HCT116 (cell line): Measurements from ENCODE around the gene CARMIL1. TPM values are rescaled to one million over a fixed set of nuclear protein-coding genes. Genes with fewer than 3 reads are reported as not detected.

Experiments used
- ATAC-seq: fragments of 200-7000 bp; cut with Tn5 transposase; 2 replicates; pipeline ENCODE4 v1.9.1; 2020; ENCODE audit warnings: mild to moderate bottlenecking, moderate library complexity
- BruUV-seq: library from RNA; stranded (reverse); fragments of 400-500 nt; replicated peaks from 2 replicates; lab custom pipeline; 2021; lab: Mats Ljungman, UMichigan
- CTCF ChIA-PET: fragments of 300-600 bp; sonication (Branson Sonifier 250); formaldehyde crosslinking; loops from one replicate; lab custom pipeline; 2021; ENCODE audit warnings: antibody characterized with exemption; lab: Charles Lee
- POLR2A ChIA-PET: fragments of 300-600, 350-600 bp; sonication (Branson Sonifier 250); formaldehyde crosslinking; loops from one replicate; lab custom pipeline; 2021; ENCODE audit warnings: antibody characterized with exemption; lab: Charles Lee
- RAD21 ChIA-PET, 2 experiments: fragments of 300-600 bp; sonication (Branson Sonifier 250); formaldehyde crosslinking; loops; one replicate each; lab custom pipeline; 2023; ENCODE audit warnings: low total read pairs in 2 of 2; ENCODE audit not compliant: uncharacterized antibody in 2 of 2, unreplicated experiment in 2 of 2, low non-redundant PET in 1 of 2; lab: Charles Lee
- DNase-seq: peaks from one replicate; pipeline ENCODE4 v3.0.0-alpha.2; 2010; ENCODE audit warnings: low read depth, low spot score
- H2AFZ ChIP-seq: fragments of 200-600 bp; shearing (Covaris generic), sonication (generic); 2 replicates; pipeline ENCODE4 v1.6.1; 2017; ENCODE audit warnings: low read depth, mixed run types, mixed read lengths, antibody characterized with exemption, low read length; ENCODE audit not compliant: poor library complexity, severe bottlenecking
- H3K27ac ChIP-seq: 2 replicates; pipeline ENCODE4 v1.5.1; 2012; ENCODE audit warnings: low read depth, low read length
- H3K27me3 ChIP-seq: fragments of 200-600 bp; sonication (generic); 2 replicates; pipeline ENCODE4 v1.6.1; 2016; ENCODE audit warnings: mixed run types, low read length, mixed read lengths; ENCODE audit not compliant: insufficient read depth
- H3K36me3 ChIP-seq, 2 experiments: fragments of 200-500 bp in 1 of 2; fragments of 200-600 bp in 1 of 2; sonication (Bioruptor generic) in 1 of 2; sonication (generic) in 1 of 2; 2 replicates each; pipeline versions ENCODE4 v1.5.1 to v1.6.1; 2014 to 2016; ENCODE audit warnings: low read length in 2 of 2, inconsistent platforms in 1 of 2, mixed read lengths in 1 of 2, mixed run types in 1 of 2; ENCODE audit not compliant: insufficient read depth in 2 of 2, control insufficient read depth in 1 of 2
- H3K4me1 ChIP-seq, 2 experiments: fragments of 200-600 bp in 1 of 2; sonication (generic) in 1 of 2; 2 replicates each; pipeline versions ENCODE4 v1.5.1 to v1.6.1; 2012 to 2017; ENCODE audit warnings: low read length in 2 of 2, inconsistent platforms in 1 of 2, mild to moderate bottlenecking in 1 of 2, mixed read lengths in 1 of 2, mixed run types in 1 of 2, moderate library complexity in 1 of 2; ENCODE audit not compliant: insufficient read depth in 2 of 2, control insufficient read depth in 1 of 2
- H3K4me2 ChIP-seq: fragments of 200-600 bp; sonication (generic); 2 replicates; pipeline ENCODE4 v1.6.1; 2017; ENCODE audit warnings: mixed run types, low read length, mixed read lengths
- H3K4me3 ChIP-seq, 2 experiments: fragments of 200-600 bp in 1 of 2; sonication (generic) in 1 of 2; replicated peaks in 1 of 2; 2 replicates each; pipeline ENCODE4 v1.5.1; 2011 to 2016; ENCODE audit warnings: low read length in 2 of 2, control low read depth in 1 of 2, low read depth in 1 of 2, mild to moderate bottlenecking in 1 of 2, mixed read lengths in 1 of 2, mixed run types in 1 of 2
- H3K79me2 ChIP-seq: fragments of 200-600 bp; sonication (generic); 2 replicates; pipeline ENCODE4 v1.6.1; 2017; ENCODE audit warnings: mild to moderate bottlenecking, mixed run types, low read length, moderate library complexity, mixed read lengths; ENCODE audit not compliant: insufficient read depth
- H3K9ac ChIP-seq: fragments of 200-600 bp; sonication (generic); 2 replicates; pipeline ENCODE4 v1.6.1; 2016; ENCODE audit warnings: low read length, mixed read lengths
- H3K9me2 ChIP-seq: fragments of 200-600 bp; sonication (generic), shearing (Covaris generic); 2 replicates; pipeline ENCODE4 v1.6.1; 2017; ENCODE audit warnings: mixed run types, mild to moderate bottlenecking, moderate library complexity; ENCODE audit not compliant: insufficient read depth
- H3K9me3 ChIP-seq, 2 experiments: fragments of 200-500 bp in 1 of 2; fragments of 200-600 bp in 1 of 2; sonication (Bioruptor generic) in 1 of 2; sonication (generic) in 1 of 2; 2 replicates each; pipeline ENCODE4 v1.6.1; 2014 to 2017; ENCODE audit warnings: low read length in 2 of 2, mixed read lengths in 2 of 2, inconsistent platforms in 1 of 2, low read depth in 1 of 2, mild to moderate bottlenecking in 1 of 2, mixed run types in 1 of 2, moderate library complexity in 1 of 2; ENCODE audit not compliant: control insufficient read depth in 1 of 2, insufficient read depth in 1 of 2
- H4K20me1 ChIP-seq: fragments of 200-600 bp; sonication (generic), shearing (Covaris generic); 2 replicates; pipeline ENCODE4 v1.6.1; 2017; ENCODE audit warnings: mixed run types, mild to moderate bottlenecking, moderate library complexity; ENCODE audit not compliant: insufficient read depth
- CBX3 ChIP-seq: IDR thresholded peaks from 2 replicates; pipeline ENCODE4 v1.6.1; 2012; ENCODE audit warnings: low read depth
- CEBPB ChIP-seq: IDR thresholded peaks from 2 replicates; pipeline ENCODE4 v1.6.1; 2012; ENCODE audit warnings: low read depth
- EGR1 ChIP-seq: IDR thresholded peaks from 2 replicates; pipeline ENCODE4 v1.6.1; 2012; ENCODE audit warnings: low read depth
- ELF1 ChIP-seq: IDR thresholded peaks from 2 replicates; pipeline ENCODE4 v1.6.1; 2012; ENCODE audit warnings: low read depth, borderline replicate concordance
- EZH2 ChIP-seq: fragments of 200-600 bp; sonication (generic); IDR thresholded peaks from 2 replicates; pipeline ENCODE4 v1.6.1; 2017; ENCODE audit warnings: antibody characterized with exemption, mixed run types
- JUND ChIP-seq: IDR thresholded peaks from 2 replicates; pipeline ENCODE4 v1.6.1; 2012
- POLR2A ChIP-seq: IDR thresholded peaks from 2 replicates; pipeline ENCODE4 v1.7.0; 2011; ENCODE audit warnings: borderline replicate concordance; ENCODE audit not compliant: insufficient read depth, insufficient read length; ENCODE audit errors: extremely low read depth
- POLR2AphosphoS5 ChIP-seq: IDR thresholded peaks from 2 replicates; pipeline ENCODE4 v1.6.1; 2011; ENCODE audit warnings: mild to moderate bottlenecking, low read depth, low read length, moderate library complexity
- RAD21 ChIP-seq: IDR thresholded peaks from 2 replicates; pipeline ENCODE4 v1.6.1; 2012; ENCODE audit warnings: low read depth, mild to moderate bottlenecking
- SIN3A ChIP-seq: IDR thresholded peaks from 2 replicates; pipeline ENCODE4 v1.6.1; 2012; ENCODE audit warnings: low read depth
- SP1 ChIP-seq: IDR thresholded peaks from 2 replicates; pipeline ENCODE4 v1.6.1; 2012; ENCODE audit warnings: low read depth
- SRF ChIP-seq: IDR thresholded peaks from 2 replicates; pipeline ENCODE4 v1.6.1; 2012; ENCODE audit warnings: low read depth
- TCF7L2 ChIP-seq: IDR thresholded peaks from 2 replicates; pipeline ENCODE4 v1.7.0; 2011; ENCODE audit warnings: borderline replicate concordance, inconsistent platforms; ENCODE audit not compliant: insufficient read depth, insufficient read length; ENCODE audit errors: extremely low read depth
- YY1 ChIP-seq: IDR thresholded peaks from 2 replicates; pipeline ENCODE4 v1.6.1; 2011; ENCODE audit warnings: low read length, low read depth, moderate library complexity, mild to moderate bottlenecking; ENCODE audit not compliant: insufficient replicate concordance; ENCODE audit errors: extremely low read depth
- ZFX ChIP-seq: fragments of 450-650 bp; IDR thresholded peaks from 2 replicates; pipeline ENCODE4 v1.6.1; 2017
- ZNF274 ChIP-seq: fragments of 200-500 bp; sonication (Bioruptor generic); IDR thresholded peaks from 2 replicates; pipeline ENCODE4 v1.6.1; 2014; ENCODE audit warnings: mild to moderate bottlenecking, low read depth, low read length, inconsistent platforms
- intact Hi-C: fragments of 100-400 bp; cut with micrococcal nuclease; formaldehyde crosslinking; loops from 2 replicates; pipeline ENCODE4 v1.10.0; 2022
- total RNA-seq: library from RNA; stranded (reverse); gene quantifications from one replicate; pipeline ENCODE4 v1.2.1, GENCODE V29; 2021; ENCODE audit not compliant: unreplicated experiment
- TF ChIP-seq, protein P1 (sequence below): IDR thresholded peaks from 2 replicates; pipeline ENCODE4 v1.6.1; 2012
- TF ChIP-seq, protein P2 (sequence below): IDR thresholded peaks from 2 replicates; pipeline ENCODE4 v1.6.1; 2012
- TF ChIP-seq, protein P3 (sequence below): IDR thresholded peaks from 2 replicates; pipeline ENCODE4 v1.6.1; 2011; ENCODE audit warnings: mild to moderate bottlenecking, low read length, moderate library complexity; ENCODE audit not compliant: insufficient replicate concordance; ENCODE audit errors: extremely low read depth

Gene CARMIL1
- total RNA-seq, 1 experiment from 2014 or later = 21.7 TPM

DNA sequence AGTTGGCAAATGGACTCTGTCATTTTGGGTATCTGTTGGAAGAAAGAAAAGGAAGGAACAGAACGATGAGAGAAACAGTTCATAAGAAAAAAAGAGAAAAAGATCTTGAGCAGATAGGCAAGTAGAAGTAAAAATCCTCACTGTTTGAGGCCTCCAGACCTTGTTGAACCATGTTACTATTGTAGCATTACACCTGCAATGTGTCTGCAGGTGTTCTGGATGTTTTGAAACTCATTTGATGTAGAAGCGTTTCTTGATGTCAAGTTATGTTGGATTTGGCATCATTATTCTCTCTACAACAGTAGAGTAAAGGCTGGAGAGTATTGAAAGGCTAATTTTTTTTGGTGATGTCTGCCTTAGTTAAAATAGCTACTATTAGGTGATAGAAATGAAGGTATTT lies 108.7 kb downstream of the CARMIL1 start:
- Histone ChIP-seq H3K4me2 (no peak overlapping the region), H3K79me2 (peaks cover 10% of the 10 kb centered on the region), H3K27me3 (no peaks in the 10 kb centered on the region), H2AFZ (no peak overlapping the region), H3K4me3 (no peak overlapping the region), H3K9me2 (no peaks in the 10 kb centered on the region), H3K9ac (no peak overlapping the region), H4K20me1 (no peaks in the 10 kb centered on the region; the same call in 1 of the 2 replicates), H3K27ac (no peak overlapping the region), H3K4me1 (0 out of 4 replicates have a peak, but pooled peaks cover 0 to 3% of the 10 kb centered on the region in 2 experiments), H3K9me3 (no peaks in the 10 kb centered on the region), H3K36me3 (no peaks in the 10 kb centered on the region)
- CTCF ChIA-PET = no interaction called here
- RAD21 ChIA-PET = no interaction called here
- POLR2A ChIA-PET = no interaction called here
- TF ChIP-seq EGR1 (no peak), POLR2AphosphoS5 (no peak), CEBPB (no peak), CBX3 (no peak), EZH2 (no peak)
- TF ChIP-seq, protein P1, sequence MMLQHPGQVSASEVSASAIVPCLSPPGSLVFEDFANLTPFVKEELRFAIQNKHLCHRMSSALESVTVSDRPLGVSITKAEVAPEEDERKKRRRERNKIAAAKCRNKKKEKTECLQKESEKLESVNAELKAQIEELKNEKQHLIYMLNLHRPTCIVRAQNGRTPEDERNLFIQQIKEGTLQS = no peak
- BruUV-seq = no TSS peak
- ATAC-seq (no peak), DNase-seq (no peak)
- intact Hi-C loops = no loop called here

DNA sequence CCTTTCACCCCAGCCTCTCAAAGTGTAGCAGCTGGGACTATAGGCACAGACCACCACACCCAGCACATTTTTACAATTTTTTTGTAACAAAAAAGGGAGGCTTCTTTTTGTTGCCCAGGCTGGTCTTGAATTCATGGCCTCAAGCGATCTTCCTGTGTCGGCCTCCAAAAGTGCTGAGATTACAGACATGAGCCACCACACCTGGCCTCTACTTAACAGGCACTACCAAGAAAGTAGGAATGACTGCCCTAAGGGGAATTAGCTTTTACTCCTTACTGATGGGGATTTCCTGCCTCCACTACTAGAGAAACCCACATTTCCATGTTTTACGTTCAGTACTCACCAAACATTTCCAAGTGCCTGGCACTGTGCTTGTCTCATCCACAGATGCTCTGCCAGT lies 109.6 kb downstream of the CARMIL1 start:
- ATAC-seq = no peak
- H2AFZ ChIP-seq = no peak overlapping the region
- CTCF ChIA-PET = no interaction called here
- H3K36me3 ChIP-seq = no peaks in the 10 kb centered on the region
- RAD21 ChIA-PET = no interaction called here
- H3K27me3 ChIP-seq = no peaks in the 10 kb centered on the region
- H3K9me3 ChIP-seq = no peaks in the 10 kb centered on the region
- no peaks in the 10 kb centered on the region for H3K9me2 ChIP-seq
- TF ChIP-seq RAD21 (no peak), SRF (no peak), POLR2A (no peak), EGR1 (no peak), SP1 (no peak), SIN3A (no peak), ELF1 (no peak), CEBPB (no peak), ZNF274 (no peak), YY1 (no peak), EZH2 (no peak), ZFX (no peak), JUND (no peak), TCF7L2 (no peak)
- TF ChIP-seq, protein P1 = no peak
- TF ChIP-seq, protein P2, sequence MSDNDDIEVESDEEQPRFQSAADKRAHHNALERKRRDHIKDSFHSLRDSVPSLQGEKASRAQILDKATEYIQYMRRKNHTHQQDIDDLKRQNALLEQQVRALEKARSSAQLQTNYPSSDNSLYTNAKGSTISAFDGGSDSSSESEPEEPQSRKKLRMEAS = no peak
- TF ChIP-seq, protein P3, sequence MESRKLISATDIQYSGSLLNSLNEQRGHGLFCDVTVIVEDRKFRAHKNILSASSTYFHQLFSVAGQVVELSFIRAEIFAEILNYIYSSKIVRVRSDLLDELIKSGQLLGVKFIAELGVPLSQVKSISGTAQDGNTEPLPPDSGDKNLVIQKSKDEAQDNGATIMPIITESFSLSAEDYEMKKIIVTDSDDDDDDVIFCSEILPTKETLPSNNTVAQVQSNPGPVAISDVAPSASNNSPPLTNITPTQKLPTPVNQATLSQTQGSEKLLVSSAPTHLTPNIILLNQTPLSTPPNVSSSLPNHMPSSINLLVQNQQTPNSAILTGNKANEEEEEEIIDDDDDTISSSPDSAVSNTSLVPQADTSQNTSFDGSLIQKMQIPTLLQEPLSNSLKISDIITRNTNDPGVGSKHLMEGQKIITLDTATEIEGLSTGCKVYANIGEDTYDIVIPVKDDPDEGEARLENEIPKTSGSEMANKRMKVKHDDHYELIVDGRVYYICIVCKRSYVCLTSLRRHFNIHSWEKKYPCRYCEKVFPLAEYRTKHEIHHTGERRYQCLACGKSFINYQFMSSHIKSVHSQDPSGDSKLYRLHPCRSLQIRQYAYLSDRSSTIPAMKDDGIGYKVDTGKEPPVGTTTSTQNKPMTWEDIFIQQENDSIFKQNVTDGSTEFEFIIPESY = no peak
- BruUV-seq = no TSS peak
- no peak overlapping the region for H3K27ac ChIP-seq
- POLR2A ChIA-PET = no interaction called here
- no peaks in the 10 kb centered on the region; the same call in 1 of the 2 replicates for H4K20me1 ChIP-seq
- no peak for DNase-seq
- peaks cover 11% of the 10 kb centered on the region for H3K79me2 ChIP-seq
- H3K4me1 ChIP-seq = 0 out of 4 replicates have a peak, but pooled peaks cover 0 to 3% of the 10 kb centered on the region in 2 experiments
- H3K4me3 ChIP-seq = no peak overlapping the region
- intact Hi-C loops = no loop called here
- H3K9ac ChIP-seq = no peak overlapping the region
- no peak overlapping the region for H3K4me2 ChIP-seq
